HepG2 (cell line): ENCODE results near the gene LRRC25. TPM values are rescaled to one million over a fixed set of nuclear protein-coding genes. Genes with fewer than 3 reads are reported as not detected.

ENCODE experiments used
- ATAC-seq: fragments of 200-7000 bp; cut with Tn5 transposase; 3 replicates; pipeline ENCODE4 v1.9.1; 2020; ENCODE audit warnings: mild to moderate bottlenecking, moderate library complexity
- BruUV-seq: library from RNA; stranded (reverse); fragments of 400-500 nt; replicated peaks from 2 replicates; lab custom pipeline; 2021; lab: Mats Ljungman, UMichigan
- CTCF ChIA-PET: fragments of 300-600 bp; formaldehyde crosslinking; extraction: SDS; loops from one replicate; lab custom pipeline; 2021; ENCODE audit warnings: low total read pairs, inconsistent platforms, low intra/inter-chr PET ratio; lab: Yijun Ruan, JAX
- POLR2A ChIA-PET: fragments of 350-600 bp; sonication (Branson Sonifier 250); formaldehyde crosslinking; loops from one replicate; lab custom pipeline; 2020; ENCODE audit warnings: antibody characterized with exemption, inconsistent platforms; lab: Yijun Ruan, JAX
- DNase-seq: peaks from one replicate; pipeline ENCODE4 v3.0.0-alpha.2; 2015; ENCODE audit warnings: low spot score
- FAIRE-seq: peaks from 3 replicates; lab custom pipeline; 2011; peaks lifted over from hg19 to GRCh38; lab: Jason Lieb, UNC
- H2AFZ ChIP-seq: one replicate; pipeline ENCODE4 v1.6.1; 2011; ENCODE audit warnings: low read length, inconsistent platforms
- H3K27ac ChIP-seq: fragments of 300-600 bp; 3 replicates; pipeline ENCODE4 v1.8.0; 2011; ENCODE audit warnings: mixed run types, mild to moderate bottlenecking, mixed read lengths, low read length, inconsistent platforms; ENCODE audit not compliant: insufficient read depth; ENCODE audit errors: extremely low read length
- H3K27me3 ChIP-seq, 2 experiments: fragments of 200-600 bp in 1 of 2; 2 replicates in 1 of 2; 3 replicates in 1 of 2; pipeline versions ENCODE4 v1.6.0 to v1.8.0; 2011; ENCODE audit warnings: low read length in 2 of 2, mild to moderate bottlenecking in 2 of 2, moderate library complexity in 2 of 2, inconsistent platforms in 1 of 2; ENCODE audit not compliant: insufficient read depth in 2 of 2, control insufficient read depth in 1 of 2
- H3K36me3 ChIP-seq, 2 experiments: fragments of 200-600 bp in 1 of 2; replicated peaks in 1 of 2; 2 replicates in 1 of 2; 3 replicates in 1 of 2; pipeline versions ENCODE4 v1.5.1 to v1.8.0; 2011; ENCODE audit warnings: low read length in 2 of 2, inconsistent platforms in 1 of 2; ENCODE audit not compliant: insufficient read depth in 2 of 2, control insufficient read depth in 1 of 2
- H3K4me1 ChIP-seq: 2 replicates; pipeline ENCODE4 v1.5.1; 2012; ENCODE audit warnings: low read length, inconsistent platforms; ENCODE audit not compliant: insufficient read depth
- H3K4me2 ChIP-seq: 2 replicates; pipeline ENCODE4 v1.6.0; 2011; ENCODE audit warnings: low read depth, low read length, inconsistent platforms
- H3K4me3 ChIP-seq, 3 experiments: fragments of 200-600 bp in 1 of 3; sonication (generic), shearing (Covaris generic) in 1 of 3; replicated peaks in 1 of 3; 2 replicates each; pipeline ENCODE4 v1.5.1; 2011 to 2016; ENCODE audit warnings: low read length in 3 of 3, inconsistent platforms in 2 of 3, low read depth in 2 of 3, mild to moderate bottlenecking in 2 of 3, control low read depth in 1 of 3, mixed read lengths in 1 of 3; ENCODE audit not compliant: insufficient read depth in 1 of 3
- H3K79me2 ChIP-seq: one replicate; pipeline ENCODE4 v1.6.1; 2011; ENCODE audit warnings: low read length, inconsistent platforms; ENCODE audit not compliant: insufficient read depth
- H3K9ac ChIP-seq: 2 replicates; pipeline ENCODE4 v1.6.0; 2011; ENCODE audit warnings: mild to moderate bottlenecking, low read depth, low read length, inconsistent platforms; ENCODE audit not compliant: insufficient read depth
- H3K9me3 ChIP-seq: 2 replicates; pipeline ENCODE4 v1.5.1; 2012; ENCODE audit warnings: mild to moderate bottlenecking, low read length
- H4K20me1 ChIP-seq: 2 replicates; pipeline ENCODE4 v1.6.0; 2011; ENCODE audit warnings: inconsistent platforms, mild to moderate bottlenecking, low read length, moderate library complexity; ENCODE audit not compliant: insufficient read depth
- FOSL2 ChIP-seq: sonication (generic); formaldehyde crosslinking; IDR thresholded peaks from 2 replicates; pipeline ENCODE4 v1.4.0; 2020; ENCODE audit warnings: missing genetic modification reagents
- FOXA1 ChIP-seq, 2 experiments: fragments of 450-650 bp in 1 of 2; sonication (generic) in 1 of 2; formaldehyde crosslinking in 1 of 2; IDR thresholded peaks; 2 replicates each; pipeline versions ENCODE4 v1.4.0 to v1.6.1; 2016 to 2020; ENCODE audit warnings: missing genetic modification reagents in 1 of 2
- FOXA3 ChIP-seq: IDR thresholded peaks from 2 replicates; pipeline ENCODE4 v1.6.1; 2016; ENCODE audit warnings: missing genetic modification reagents, missing compliant biosample characterization
- MAFF ChIP-seq: IDR thresholded peaks from 2 replicates; pipeline ENCODE4 v1.6.1; 2011; ENCODE audit warnings: low read depth, low read length, improper control_type of control experiment
- MAFK ChIP-seq, 2 experiments: IDR thresholded peaks in 1 of 2; conservative IDR thresholded peaks in 1 of 2; 2 replicates each; pipeline ENCODE4 v1.6.1; 2011; ENCODE audit warnings: improper control_type of control experiment in 2 of 2, low read length in 2 of 2
- NFKB2 ChIP-seq: sonication (generic); formaldehyde crosslinking; IDR thresholded peaks from 2 replicates; pipeline ENCODE4 v1.4.0; 2020; ENCODE audit warnings: missing genetic modification reagents, borderline replicate concordance
- NONO ChIP-seq, 2 experiments: fragments of 450-650 bp in 1 of 2; sonication (generic) in 1 of 2; formaldehyde crosslinking in 1 of 2; IDR thresholded peaks in 1 of 2; conservative IDR thresholded peaks in 1 of 2; 2 replicates each; pipeline versions ENCODE4 v1.6.1 to v1.8.0; 2017 to 2022; ENCODE audit warnings: mild to moderate bottlenecking in 1 of 2, missing genetic modification reagents in 1 of 2, moderate library complexity in 1 of 2
- PHF5A ChIP-seq: IDR thresholded peaks from one replicate; pipeline ENCODE4 v1.6.1; 2018; ENCODE audit warnings: low read depth, missing genetic modification reagents; ENCODE audit not compliant: unreplicated experiment
- PPARG ChIP-seq: conservative IDR thresholded peaks from 2 replicates; pipeline ENCODE4 v1.6.1; 2016; ENCODE audit warnings: missing biosample characterization, missing genetic modification reagents
- RXRB ChIP-seq: IDR thresholded peaks from 2 replicates; pipeline ENCODE4 v1.6.1; 2016; ENCODE audit warnings: borderline replicate concordance, missing genetic modification reagents, missing compliant biosample characterization
- TBL1XR1 ChIP-seq: fragments of 150-350 bp; IDR thresholded peaks from 2 replicates; pipeline ENCODE4 v1.6.1; 2014; ENCODE audit warnings: borderline replicate concordance, low read length; ENCODE audit not compliant: partially characterized antibody
- ZNF138 ChIP-seq: sonication (generic); formaldehyde crosslinking; IDR thresholded peaks from 2 replicates; pipeline ENCODE4 v1.5.0; 2020; ENCODE audit warnings: mild to moderate bottlenecking, low read depth, missing genetic modification reagents
- WGBS: methylation state at CpG from one replicate; pipeline ENCODE4 v1.1.6; 2017; ENCODE audit warnings: low lambda C conversion rate; 5-methylcytosine and 5-hydroxymethylcytosine counted together
- in situ Hi-C: cut with HindIII; loops from 2 replicates; pipeline ENCODE4 v1.10.0; 2017; ENCODE audit warnings: low pct_unique_long_range_greater_than_20kb; ENCODE audit not compliant: extremely low pct_ligation_motif_present
- intact Hi-C: fragments of 100-400 bp; cut with micrococcal nuclease; formaldehyde crosslinking; loops from one replicate; pipeline ENCODE4 v1.10.0; 2022; ENCODE audit not compliant: unreplicated experiment
- polyA plus RNA-seq, 8 experiments: library from polyadenylated mRNA; depleted of rRNA in 3 of 8; stranded (reverse) in 7 of 8; unstranded in 1 of 8; fragments of >200 nt; fragmentation: Illumina TruSeq in 4 of 8; extraction: Trizol in 4 of 8; gene quantifications; 2 replicates each; pipeline versions ENCODE4 v1.2.1 to v1.2.3, GENCODE V29; 2011 to 2016; ENCODE audit warnings: low read depth in 4 of 8, missing spikeins in 1 of 8, mixed read lengths in 1 of 8; ENCODE audit not compliant: insufficient read depth in 1 of 8
- total RNA-seq, 5 experiments: library from RNA; depleted of rRNA; stranded (reverse); fragments of >200 nt; fragmentation: Illumina TruSeq; extraction: Trizol; gene quantifications; 2 replicates each; pipeline ENCODE4 v1.2.3, GENCODE V29; 2016; ENCODE audit warnings: low read depth in 1 of 5
- TF ChIP-seq, protein P1 (sequence below): sonication (generic); formaldehyde crosslinking; IDR thresholded peaks from 2 replicates; pipeline ENCODE4 v1.4.0; 2020; ENCODE audit warnings: missing genetic modification reagents, mild to moderate bottlenecking, borderline replicate concordance

Gene LRRC25
- total and polyA plus RNA-seq, 2 of the 13 experiments (the other 11 are each of a cell fraction or from before 2014, with no cell fraction given) = 0.13 to 0.53 TPM

DNA sequence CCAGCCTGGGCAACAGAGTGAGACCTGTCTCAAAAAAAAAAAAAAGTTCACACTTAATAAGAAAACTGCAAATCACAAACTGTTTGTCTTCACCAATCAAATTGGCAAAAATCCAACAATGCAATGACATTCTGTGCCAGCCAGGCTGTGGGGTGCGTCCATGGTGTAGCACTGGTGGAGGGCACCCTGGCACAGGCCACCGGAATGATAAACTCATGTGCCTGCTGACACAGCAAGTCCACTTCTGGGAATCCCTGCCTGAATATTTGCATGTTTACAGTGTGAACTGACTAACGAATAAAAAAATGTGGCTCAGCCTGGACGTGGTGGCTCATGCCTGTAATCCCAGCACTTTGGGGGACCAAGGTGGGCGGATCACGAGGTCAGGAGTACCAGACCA is 1.6 kb upstream of the LRRC25 start:
- FAIRE-seq = no peak
- POLR2A ChIA-PET = no interaction called here
- BruUV-seq = no TSS peak
- CTCF ChIA-PET = no interaction called here
- 18% methylated on average over 2 of the region's 6 CpGs for WGBS
- no peak for ATAC-seq
- H3K36me3 ChIP-seq = no peaks in the 10 kb centered on the region
- TF ChIP-seq FOXA3 (peak; percentile 22; the same call in 1 of the 2 replicates), NFKB2 (CRISPR knock-in tag) (no peak), PPARG (CRISPR knock-in tag) (no peak), FOSL2 (CRISPR knock-in tag) (no peak), RXRB (no peak), MAFF (peak; percentile 52), TBL1XR1 (no peak), PHF5A (CRISPR knock-in tag) (no peak), NONO (IDR thresholded peaks at IDR 0.05) (no peak), NONO (CRISPR knock-in tag; conservative IDR thresholded peaks at IDR 0.05) (no peak), MAFK (conservative IDR thresholded peaks at IDR 0.05 in 1 of 2, IDR thresholded peaks at IDR 0.05 in 1 of 2; ENCODE audit: low read length in 2 of 2) (peak; percentile 57 to 59), ZNF138 (CRISPR knock-in tag) (no peak), FOXA1 (IDR thresholded peaks at IDR 0.05) (no peak), FOXA1 (CRISPR knock-in tag; IDR thresholded peaks at IDR 0.05) (peak; percentile 50; the same call in 1 of the 2 replicates)
- TF ChIP-seq, protein P1, sequence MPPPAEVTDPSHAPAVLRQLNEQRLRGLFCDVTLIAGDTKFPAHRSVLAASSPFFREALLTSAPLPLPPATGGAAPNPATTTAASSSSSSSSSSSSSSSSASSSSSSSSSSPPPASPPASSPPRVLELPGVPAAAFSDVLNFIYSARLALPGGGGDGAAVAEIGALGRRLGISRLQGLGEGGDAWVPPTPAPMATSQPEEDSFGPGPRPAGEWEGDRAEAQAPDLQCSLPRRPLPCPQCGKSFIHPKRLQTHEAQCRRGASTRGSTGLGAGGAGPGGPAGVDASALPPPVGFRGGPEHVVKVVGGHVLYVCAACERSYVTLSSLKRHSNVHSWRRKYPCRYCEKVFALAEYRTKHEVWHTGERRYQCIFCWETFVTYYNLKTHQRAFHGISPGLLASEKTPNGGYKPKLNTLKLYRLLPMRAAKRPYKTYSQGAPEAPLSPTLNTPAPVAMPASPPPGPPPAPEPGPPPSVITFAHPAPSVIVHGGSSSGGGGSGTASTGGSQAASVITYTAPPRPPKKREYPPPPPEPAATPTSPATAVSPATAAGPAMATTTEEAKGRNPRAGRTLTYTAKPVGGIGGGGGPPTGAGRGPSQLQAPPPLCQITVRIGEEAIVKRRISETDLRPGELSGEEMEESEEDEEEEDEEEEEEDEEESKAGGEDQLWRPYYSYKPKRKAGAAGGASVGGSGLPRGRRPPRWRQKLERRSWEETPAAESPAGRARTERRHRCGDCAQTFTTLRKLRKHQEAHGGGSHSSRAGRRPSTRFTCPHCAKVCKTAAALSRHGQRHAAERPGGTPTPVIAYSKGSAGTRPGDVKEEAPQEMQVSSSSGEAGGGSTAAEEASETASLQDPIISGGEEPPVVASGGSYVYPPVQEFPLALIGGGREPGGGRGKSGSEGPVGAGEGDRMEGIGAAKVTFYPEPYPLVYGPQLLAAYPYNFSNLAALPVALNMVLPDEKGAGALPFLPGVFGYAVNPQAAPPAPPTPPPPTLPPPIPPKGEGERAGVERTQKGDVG (CRISPR knock-in tag) = no peak
- TF ChIP-seq, all 625 proteins: peak for 4
- in situ Hi-C loops = no loop called here
- H3K9ac ChIP-seq = no peak overlapping the region
- H3K27me3 ChIP-seq = peaks cover 0 to 17% of the 10 kb centered on the region in 2 experiments; a peak in 4 of 5 replicates
- H4K20me1 ChIP-seq = no peaks in the 10 kb centered on the region
- no peak overlapping the region for H3K27ac ChIP-seq
- H3K9me3 ChIP-seq = no peaks in the 10 kb centered on the region
- no peak for DNase-seq
- peaks cover 62% of the 10 kb centered on the region for H3K4me1 ChIP-seq
- no peak overlapping the region for H3K4me3 ChIP-seq
- H2AFZ ChIP-seq = no peak overlapping the region
- H3K4me2 ChIP-seq = no peak overlapping the region
- no peaks in the 10 kb centered on the region for H3K79me2 ChIP-seq
- intact Hi-C loops = no loop called here
